K562 (cell line): ENCODE data around the gene HPCAL1. TPM values are rescaled to one million over a fixed set of nuclear protein-coding genes. Genes with fewer than 3 reads are reported as not detected.
"Not testable (repeated sequence)": the region's sequence is repeated elsewhere in the genome, so short reads cannot be mapped to it uniquely, and the experiment has no call there.

Experiments
- ATAC-seq: fragments of 200-7000 bp; cut with Tn5 transposase; 3 replicates; pipeline ENCODE4 v1.9.1; 2020; ENCODE audit warnings: moderate library complexity
- BruUV-seq: library from RNA; stranded (reverse); fragments of 400-500 nt; replicated peaks from 2 replicates; lab custom pipeline; 2021; lab: Mats Ljungman, UMichigan
- CTCF ChIA-PET: fragments of 300-600 bp; formaldehyde crosslinking; extraction: SDS; loops from one replicate; lab custom pipeline; 2021; ENCODE audit warnings: low intra/inter-chr PET ratio; lab: Yijun Ruan, JAX
- POLR2A ChIA-PET: fragments of 300-600, 350-650 bp; sonication (Branson Sonifier 250); formaldehyde crosslinking; extraction: SDS; loops from one replicate; lab custom pipeline; 2021; ENCODE audit warnings: antibody characterized with exemption, inconsistent platforms; lab: Yijun Ruan, JAX
- DNase-seq, 4 experiments: peaks; one replicate each; pipeline versions ENCODE4 v3.0.0 to v3.0.0-alpha.2; 2011 to 2018; ENCODE audit warnings: low spot score in 3 of 4, mixed read lengths in 3 of 4; ENCODE audit errors: extremely low read depth in 1 of 4
- FAIRE-seq: peaks from 2 replicates; lab custom pipeline; 2011; peaks lifted over from hg19 to GRCh38; lab: Jason Lieb, UNC
- H2AFZ ChIP-seq: 2 replicates; pipeline ENCODE4 v1.6.0; 2011; ENCODE audit warnings: low read depth, low read length, control low read depth, inconsistent platforms
- H3K27ac ChIP-seq: fragments of 200-600 bp; 3 replicates; pipeline ENCODE4 v1.8.0; 2011; ENCODE audit warnings: low read depth, mild to moderate bottlenecking, control low read depth, inconsistent platforms, low read length, moderate library complexity, mixed read lengths; ENCODE audit errors: extremely low read depth
- H3K27me3 ChIP-seq, 2 experiments: fragments of 300-600 bp in 1 of 2; 2 replicates in 1 of 2; 3 replicates in 1 of 2; pipeline versions ENCODE4 v1.6.0 to v1.8.0; 2011; ENCODE audit warnings: inconsistent platforms in 2 of 2, low read length in 2 of 2, mild to moderate bottlenecking in 1 of 2, mixed read lengths in 1 of 2, moderate library complexity in 1 of 2; ENCODE audit not compliant: control insufficient read depth in 2 of 2, insufficient read depth in 2 of 2
- H3K36me3 ChIP-seq: fragments of 300-600 bp; 3 replicates; pipeline ENCODE4 v1.8.0; 2011; ENCODE audit warnings: mild to moderate bottlenecking, low read length, inconsistent platforms; ENCODE audit not compliant: control insufficient read depth, insufficient read depth
- H3K4me1 ChIP-seq, 2 experiments: fragments of 200-600 bp in 1 of 2; replicated peaks in 1 of 2; 2 replicates in 1 of 2; 3 replicates in 1 of 2; pipeline versions ENCODE4 v1.5.1 to v1.8.0; 2011; ENCODE audit warnings: inconsistent platforms in 2 of 2, low read length in 2 of 2, mild to moderate bottlenecking in 1 of 2, mixed read lengths in 1 of 2, moderate library complexity in 1 of 2; ENCODE audit not compliant: control insufficient read depth in 2 of 2, insufficient read depth in 2 of 2
- H3K4me2 ChIP-seq: 2 replicates; pipeline ENCODE4 v1.6.1; 2011; ENCODE audit warnings: low read length, control low read depth, inconsistent platforms, mixed read lengths; ENCODE audit not compliant: insufficient read depth
- H3K4me3 ChIP-seq: fragments of 200-600 bp; sonication (generic), shearing (Covaris generic); 2 replicates; pipeline ENCODE4 v1.5.1; 2016; ENCODE audit warnings: control low read depth, inconsistent platforms
- H3K79me2 ChIP-seq: fragments of 200-600 bp; 3 replicates; pipeline ENCODE4 v1.8.0; 2011; ENCODE audit warnings: low read length, inconsistent platforms; ENCODE audit not compliant: control insufficient read depth, insufficient read depth
- H3K9ac ChIP-seq, 2 experiments: 2 replicates each; pipeline versions ENCODE4 v1.6.0 to v1.6.1; 2011; ENCODE audit warnings: low read depth in 2 of 2, low read length in 2 of 2, control low read depth in 1 of 2, inconsistent platforms in 1 of 2, mild to moderate bottlenecking in 1 of 2, mixed read lengths in 1 of 2; ENCODE audit not compliant: insufficient read depth in 1 of 2
- H3K9me1 ChIP-seq: one replicate; pipeline ENCODE4 v1.6.0; 2011; ENCODE audit warnings: inconsistent platforms, mild to moderate bottlenecking, low read length, moderate library complexity; ENCODE audit not compliant: control insufficient read depth, insufficient read depth
- H3K9me3 ChIP-seq: replicated peaks from 2 replicates; pipeline ENCODE4 v1.5.1; 2011; ENCODE audit warnings: low read depth, low read length, inconsistent platforms; ENCODE audit not compliant: control insufficient read depth, insufficient read depth
- H4K20me1 ChIP-seq: replicated peaks from 2 replicates; pipeline ENCODE4 v1.6.1; 2011; ENCODE audit warnings: low read length, inconsistent platforms, mixed read lengths; ENCODE audit not compliant: control insufficient read depth, insufficient read depth
- HDAC8 ChIP-seq: fragments of 450-650 bp; IDR thresholded peaks from 2 replicates; pipeline ENCODE4 v1.6.1; 2016; ENCODE audit warnings: mild to moderate bottlenecking, missing genetic modification characterization, moderate library complexity, missing compliant biosample characterization
- PTRF ChIP-seq: fragments of 450-650 bp; IDR thresholded peaks from 2 replicates; pipeline ENCODE4 v1.6.1; 2016; ENCODE audit warnings: mild to moderate bottlenecking, missing genetic modification characterization, missing compliant biosample characterization
- RB1 ChIP-seq: fragments of 450-650 bp; IDR thresholded peaks from 2 replicates; pipeline ENCODE4 v1.6.1; 2017; ENCODE audit warnings: low read depth, mild to moderate bottlenecking
- RFX1 ChIP-seq: fragments of 450-650 bp; IDR thresholded peaks from 2 replicates; pipeline ENCODE4 v1.6.1; 2016; ENCODE audit warnings: mild to moderate bottlenecking, moderate library complexity
- SRF ChIP-seq, 2 experiments: fragments of 250-450, 450-650 bp in 1 of 2; sonication (Bioruptor Pico) in 1 of 2; sonication (generic) in 1 of 2; formaldehyde crosslinking; IDR thresholded peaks; 2 replicates each; pipeline versions ENCODE4 v1.5.0 to v1.5.1; 2020 to 2022; ENCODE audit warnings: mild to moderate bottlenecking in 1 of 2, missing genetic modification reagents in 1 of 2
- ZBTB17 ChIP-seq: fragments of 450-650 bp; formaldehyde crosslinking; IDR thresholded peaks from 2 replicates; pipeline ENCODE4 v1.4.0; 2020; ENCODE audit warnings: mild to moderate bottlenecking
- WGBS: fragments of 100-300 bp; shearing (Covaris generic); methylation state at CpG from one replicate; pipeline ENCODE4 v1.1.6; 2016; ENCODE audit warnings: low coverage, mixed read lengths; ENCODE audit not compliant: insufficient coverage; ENCODE audit errors: missing lambda C conversion rate; 5-methylcytosine and 5-hydroxymethylcytosine counted together
- in situ Hi-C: fragments of 300-500 bp; cut with MboI; formaldehyde crosslinking; loops from 4 replicates; pipeline ENCODE4 v1.15.0; 2018; ENCODE audit warnings: inconsistent platforms, mixed read lengths
- intact Hi-C: fragments of 100-400 bp; cut with micrococcal nuclease; formaldehyde crosslinking; loops from 2 replicates; pipeline ENCODE4 v1.14.2; 2022
- polyA plus RNA-seq, 8 experiments: library from polyadenylated mRNA; depleted of rRNA in 4 of 8; stranded (reverse) in 5 of 8; unstranded in 3 of 8; fragments of >200 nt; fragmentation: Nextera tagmentation in 2 of 8; fragmentation: Illumina TruSeq in 1 of 8; extraction: Ambion mirVana in 2 of 8; extraction: Trizol in 1 of 8; gene quantifications; 2 replicates each; pipeline versions ENCODE4 v1.2.1 to v1.2.3, GENCODE V29; 2011 to 2014; ENCODE audit warnings: inconsistent platforms in 1 of 8, missing spikeins in 1 of 8
- total RNA-seq, 7 experiments: library from RNA; depleted of rRNA in 6 of 7; stranded (reverse); fragments of >200 nt in 6 of 7; fragmentation: Illumina TruSeq in 2 of 7; extraction: Trizol in 2 of 7; gene quantifications; 2 replicates each; pipeline versions ENCODE4 v1.2.1 to v1.2.3, GENCODE V29; 2011 to 2021; ENCODE audit warnings: low replicate concordance in 1 of 7
- TF ChIP-seq, protein P1 (sequence below): fragments of 450-650 bp; formaldehyde crosslinking; conservative IDR thresholded peaks from 2 replicates; pipeline ENCODE4 v1.4.0; 2022; ENCODE audit warnings: mild to moderate bottlenecking, missing genetic modification characterization
- TF ChIP-seq, protein P2 (sequence below): fragments of 450-650 bp; IDR thresholded peaks from 2 replicates; pipeline ENCODE4 v1.6.1; 2017; ENCODE audit warnings: antibody characterized with exemption, mild to moderate bottlenecking
- TF ChIP-seq, protein P3 (sequence below): fragments of 450-650 bp; conservative IDR thresholded peaks from 2 replicates; pipeline ENCODE4 v1.6.1; 2016; ENCODE audit warnings: missing genetic modification characterization, low read depth, mild to moderate bottlenecking, missing compliant biosample characterization, moderate library complexity

Gene HPCAL1
- total and polyA plus RNA-seq, 9 of the 15 experiments (the other 6 are each of a cell fraction or from before 2014, with no cell fraction given): 2.7 to 65.5 (median 23.9) TPM

GRCh38 chr2:10295649-10296048 lies 7.1 kb upstream of the HPCAL1 start:
- CTCF ChIA-PET: not testable (repeated sequence)
- WGBS: 28% methylated on average over 4 of the region's 4 CpGs

DNA sequence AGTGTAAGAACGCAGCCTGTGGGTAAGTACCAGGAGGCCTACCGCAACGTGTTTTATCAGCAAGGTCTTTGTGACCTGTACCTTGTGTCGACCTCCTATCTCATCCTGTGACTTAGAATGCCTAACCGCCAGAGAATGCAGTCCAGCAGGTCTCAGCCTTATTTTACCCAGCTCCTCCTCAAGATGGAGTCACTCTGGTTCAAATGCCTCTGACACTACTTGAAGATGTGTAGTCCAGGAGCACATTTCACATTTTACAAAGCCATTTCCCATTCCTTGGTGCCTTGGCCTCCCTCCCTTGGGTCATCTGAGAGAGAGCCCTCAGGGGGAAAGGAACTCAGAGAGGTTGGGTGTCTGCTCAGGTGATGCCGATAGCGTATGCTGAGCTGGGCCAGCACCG lies 6.6 kb upstream of the HPCAL1 start:
- no peak overlapping the region for H3K9ac ChIP-seq
- BruUV-seq: no TSS peak
- no peak overlapping the region for H2AFZ ChIP-seq
- H3K4me1 ChIP-seq: peaks cover 10 to 15% of the 10 kb centered on the region in 2 experiments
- no peak for DNase-seq
- H3K79me2 ChIP-seq: no peaks in the 10 kb centered on the region
- peaks cover 2% of the 10 kb centered on the region for H3K9me1 ChIP-seq
- H3K9me3 ChIP-seq: peaks cover 7% of the 10 kb centered on the region
- in situ Hi-C loops (no loop called here), intact Hi-C loops (no loop called here)
- no peaks in the 10 kb centered on the region for H4K20me1 ChIP-seq
- H3K36me3 ChIP-seq: no peaks in the 10 kb centered on the region
- no peak for ATAC-seq
- no peak for FAIRE-seq
- CTCF ChIA-PET: no interaction called here
- H3K4me3 ChIP-seq: no peak overlapping the region
- POLR2A ChIA-PET: interaction anchor here (0.5 to 1.4 kb wide), 6 partner anchors 10 to 765 kb away, joined by 3 to 5 read pairs (median 3); no protein-coding TSS in a partner anchor
- whole genome bisulfite sequencing: 64% methylated on average over 6 of the region's 8 CpGs
- no peaks in the 10 kb centered on the region for H3K27me3 ChIP-seq
- H3K27ac ChIP-seq: no peak overlapping the region
- H3K4me2 ChIP-seq: no peak overlapping the region
- TF ChIP-seq PTRF (tag) (peak; percentile 58; the same call in 1 of the 2 replicates), ZBTB17 (CRISPR knock-in tag) (no peak), RB1 (no peak), HDAC8 (tag) (peak; percentile 90)
- TF ChIP-seq, protein P1, sequence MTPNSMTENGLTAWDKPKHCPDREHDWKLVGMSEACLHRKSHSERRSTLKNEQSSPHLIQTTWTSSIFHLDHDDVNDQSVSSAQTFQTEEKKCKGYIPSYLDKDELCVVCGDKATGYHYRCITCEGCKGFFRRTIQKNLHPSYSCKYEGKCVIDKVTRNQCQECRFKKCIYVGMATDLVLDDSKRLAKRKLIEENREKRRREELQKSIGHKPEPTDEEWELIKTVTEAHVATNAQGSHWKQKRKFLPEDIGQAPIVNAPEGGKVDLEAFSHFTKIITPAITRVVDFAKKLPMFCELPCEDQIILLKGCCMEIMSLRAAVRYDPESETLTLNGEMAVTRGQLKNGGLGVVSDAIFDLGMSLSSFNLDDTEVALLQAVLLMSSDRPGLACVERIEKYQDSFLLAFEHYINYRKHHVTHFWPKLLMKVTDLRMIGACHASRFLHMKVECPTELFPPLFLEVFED (CRISPR knock-in tag): peak; percentile 62; the same call in 1 of the 2 replicates
- TF ChIP-seq, protein P2, sequence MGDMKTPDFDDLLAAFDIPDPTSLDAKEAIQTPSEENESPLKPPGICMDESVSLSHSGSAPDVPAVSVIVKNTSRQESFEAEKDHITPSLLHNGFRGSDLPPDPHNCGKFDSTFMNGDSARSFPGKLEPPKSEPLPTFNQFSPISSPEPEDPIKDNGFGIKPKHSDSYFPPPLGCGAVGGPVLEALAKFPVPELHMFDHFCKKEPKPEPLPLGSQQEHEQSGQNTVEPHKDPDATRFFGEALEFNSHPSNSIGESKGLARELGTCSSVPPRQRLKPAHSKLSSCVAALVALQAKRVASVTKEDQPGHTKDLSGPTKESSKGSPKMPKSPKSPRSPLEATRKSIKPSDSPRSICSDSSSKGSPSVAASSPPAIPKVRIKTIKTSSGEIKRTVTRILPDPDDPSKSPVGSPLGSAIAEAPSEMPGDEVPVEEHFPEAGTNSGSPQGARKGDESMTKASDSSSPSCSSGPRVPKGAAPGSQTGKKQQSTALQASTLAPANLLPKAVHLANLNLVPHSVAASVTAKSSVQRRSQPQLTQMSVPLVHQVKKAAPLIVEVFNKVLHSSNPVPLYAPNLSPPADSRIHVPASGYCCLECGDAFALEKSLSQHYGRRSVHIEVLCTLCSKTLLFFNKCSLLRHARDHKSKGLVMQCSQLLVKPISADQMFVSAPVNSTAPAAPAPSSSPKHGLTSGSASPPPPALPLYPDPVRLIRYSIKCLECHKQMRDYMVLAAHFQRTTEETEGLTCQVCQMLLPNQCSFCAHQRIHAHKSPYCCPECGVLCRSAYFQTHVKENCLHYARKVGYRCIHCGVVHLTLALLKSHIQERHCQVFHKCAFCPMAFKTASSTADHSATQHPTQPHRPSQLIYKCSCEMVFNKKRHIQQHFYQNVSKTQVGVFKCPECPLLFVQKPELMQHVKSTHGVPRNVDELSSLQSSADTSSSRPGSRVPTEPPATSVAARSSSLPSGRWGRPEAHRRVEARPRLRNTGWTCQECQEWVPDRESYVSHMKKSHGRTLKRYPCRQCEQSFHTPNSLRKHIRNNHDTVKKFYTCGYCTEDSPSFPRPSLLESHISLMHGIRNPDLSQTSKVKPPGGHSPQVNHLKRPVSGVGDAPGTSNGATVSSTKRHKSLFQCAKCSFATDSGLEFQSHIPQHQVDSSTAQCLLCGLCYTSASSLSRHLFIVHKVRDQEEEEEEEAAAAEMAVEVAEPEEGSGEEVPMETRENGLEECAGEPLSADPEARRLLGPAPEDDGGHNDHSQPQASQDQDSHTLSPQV: peak; percentile 98
- TF ChIP-seq, protein P3, sequence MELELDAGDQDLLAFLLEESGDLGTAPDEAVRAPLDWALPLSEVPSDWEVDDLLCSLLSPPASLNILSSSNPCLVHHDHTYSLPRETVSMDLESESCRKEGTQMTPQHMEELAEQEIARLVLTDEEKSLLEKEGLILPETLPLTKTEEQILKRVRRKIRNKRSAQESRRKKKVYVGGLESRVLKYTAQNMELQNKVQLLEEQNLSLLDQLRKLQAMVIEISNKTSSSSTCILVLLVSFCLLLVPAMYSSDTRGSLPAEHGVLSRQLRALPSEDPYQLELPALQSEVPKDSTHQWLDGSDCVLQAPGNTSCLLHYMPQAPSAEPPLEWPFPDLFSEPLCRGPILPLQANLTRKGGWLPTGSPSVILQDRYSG (tag): peak; percentile 51; the same call in 1 of the 2 replicates

More at GRCh38 chr2:10295649-10296048, 7.1 kb upstream of the HPCAL1 start:
- H3K9me3 ChIP-seq, H3K4me2 ChIP-seq, FAIRE-seq, H3K79me2 ChIP-seq, in situ Hi-C loops, H3K9me1 ChIP-seq, DNase-seq, H3K27me3 ChIP-seq, H3K4me3 ChIP-seq, H2AFZ ChIP-seq, BruUV-seq, H4K20me1 ChIP-seq, H3K27ac ChIP-seq, H3K9ac ChIP-seq, intact Hi-C loops, H3K36me3 ChIP-seq: not testable (repeated sequence)
- H3K4me1 ChIP-seq: peaks cover 8 to 14% of the 10 kb centered on the region in 2 experiments
- POLR2A ChIA-PET: interaction anchor here (0.6 to 1.6 kb wide), 3 partner anchors 9 to 14 kb away, joined by 3 to 5 read pairs (median 4); no protein-coding TSS in a partner anchor
- 0 out of 3 replicates have a peak, but pooled peaks have one; percentile 38 for ATAC-seq
- peak; percentile 69 for TF ChIP-seq RFX1
- peak in 1 of 2 experiments; percentile 91; a peak in 2 of 4 replicates for TF ChIP-seq SRF (CRISPR knock-in tag; IDR thresholded peaks at IDR 0.05)
